Transverse colon (tissue), 4 donors: ENCODE measurements around the gene VEGFB.
A peak's percentile ranks its signal among the peaks of the same experiment; 100 is the strongest.

Experiments used
- CTCF ChIP-seq, 5 experiments: fragments of 200-600 bp in 3 of 5; fragments of 450-650 bp in 2 of 5; sonication (generic) in 3 of 5; IDR thresholded peaks; 1 replicate in 2 of 5; 2 replicates in 3 of 5; pipeline ENCODE4 v1.5.1; 2016 to 2017; ENCODE audit warnings: antibody characterized with exemption in 5 of 5, inconsistent platforms in 3 of 5, mild to moderate bottlenecking in 2 of 5, moderate library complexity in 1 of 5
- EP300 ChIP-seq: sonication (generic); formaldehyde crosslinking; IDR thresholded peaks from one replicate; pipeline ENCODE4 v1.6.1; 2017; ENCODE audit warnings: antibody characterized with exemption, low read depth
- POLR2A ChIP-seq: fragments of 450-650 bp; IDR thresholded peaks from one replicate; pipeline ENCODE4 v1.6.1; 2016; ENCODE audit warnings: antibody characterized with exemption, mild to moderate bottlenecking, moderate library complexity
- POLR2AphosphoS5 ChIP-seq, 3 donors: sonication (generic); formaldehyde crosslinking; IDR thresholded peaks; one replicate each; pipeline ENCODE4 v1.6.1; 2016; ENCODE audit warnings: antibody characterized with exemption in 3 of 3

- TF ChIP-seq CTCF (IDR thresholded peaks at IDR 0.05) (peak; percentile 75 to 93 (median 87)), POLR2AphosphoS5 (IDR thresholded peaks at IDR 0.05) (peak; percentile 24 to 66 (median 60)), EP300 (no peak), POLR2A (peak; percentile 10)
Observed at GRCh38 chr11:64251016-64251752, 16.8 kb downstream of the VEGFB start, which contains the start of gene PLCB3.
